ENCODE measurements around the gene VEZT.

The VEZT gene

DNA sequence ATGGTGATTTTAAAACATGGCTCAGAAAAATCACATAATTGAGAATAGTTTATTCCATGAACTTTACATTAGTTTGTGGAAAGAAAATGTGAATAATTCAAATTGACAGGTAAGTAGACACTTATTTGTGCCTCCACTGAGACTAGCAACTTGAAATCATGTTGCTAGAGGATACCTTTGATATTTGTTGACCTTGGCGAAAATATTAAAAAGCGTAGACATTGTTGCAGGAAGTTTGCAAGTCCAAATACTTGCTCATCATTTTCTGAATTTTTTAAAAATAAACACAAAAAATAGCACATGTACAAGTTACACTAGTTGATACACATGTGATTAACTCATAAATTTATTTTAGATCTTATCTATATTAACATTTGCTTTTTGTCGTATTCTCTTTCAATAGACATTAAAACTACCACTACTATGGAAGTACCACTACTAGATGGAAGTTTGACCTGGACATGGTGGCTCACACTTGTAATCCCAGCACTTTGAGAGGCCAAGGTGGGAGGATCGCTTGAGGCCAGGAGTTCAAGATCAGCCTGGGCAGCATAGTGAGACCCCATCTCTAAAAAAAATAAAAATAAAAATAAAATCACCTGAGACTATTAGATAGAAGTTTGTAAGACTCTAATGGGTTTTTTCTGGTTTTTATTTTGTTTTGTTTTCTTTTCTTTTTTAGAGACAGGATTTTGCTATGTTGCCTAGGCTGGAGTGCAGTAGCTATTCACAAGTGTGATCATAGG is 24.3 kb downstream of the VEZT start:
- H3K4me2 ChIP-seq = no peak overlapping the region
- no peak overlapping the region for H2AFZ ChIP-seq (ENCODE audit: low read depth)
- TF ChIP-seq, protein P1, sequence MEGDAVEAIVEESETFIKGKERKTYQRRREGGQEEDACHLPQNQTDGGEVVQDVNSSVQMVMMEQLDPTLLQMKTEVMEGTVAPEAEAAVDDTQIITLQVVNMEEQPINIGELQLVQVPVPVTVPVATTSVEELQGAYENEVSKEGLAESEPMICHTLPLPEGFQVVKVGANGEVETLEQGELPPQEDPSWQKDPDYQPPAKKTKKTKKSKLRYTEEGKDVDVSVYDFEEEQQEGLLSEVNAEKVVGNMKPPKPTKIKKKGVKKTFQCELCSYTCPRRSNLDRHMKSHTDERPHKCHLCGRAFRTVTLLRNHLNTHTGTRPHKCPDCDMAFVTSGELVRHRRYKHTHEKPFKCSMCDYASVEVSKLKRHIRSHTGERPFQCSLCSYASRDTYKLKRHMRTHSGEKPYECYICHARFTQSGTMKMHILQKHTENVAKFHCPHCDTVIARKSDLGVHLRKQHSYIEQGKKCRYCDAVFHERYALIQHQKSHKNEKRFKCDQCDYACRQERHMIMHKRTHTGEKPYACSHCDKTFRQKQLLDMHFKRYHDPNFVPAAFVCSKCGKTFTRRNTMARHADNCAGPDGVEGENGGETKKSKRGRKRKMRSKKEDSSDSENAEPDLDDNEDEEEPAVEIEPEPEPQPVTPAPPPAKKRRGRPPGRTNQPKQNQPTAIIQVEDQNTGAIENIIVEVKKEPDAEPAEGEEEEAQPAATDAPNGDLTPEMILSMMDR (conservative IDR thresholded peaks at IDR 0.05; ENCODE audit: low read depth, low read length) = no peak
- H3K27me3 ChIP-seq (ENCODE audit: insufficient read depth, low read depth) = no peaks in the 10 kb centered on the region
- no peak overlapping the region for H3K9ac ChIP-seq
- peaks cover 3% of the 10 kb centered on the region; the same call in 1 of the 2 replicates for H3K36me3 ChIP-seq (ENCODE audit: insufficient read depth)
- H3K79me2 ChIP-seq (ENCODE audit: insufficient read depth, low read depth) = peaks cover 17% of the 10 kb centered on the region; the same call in 1 of the 2 replicates
- H3K4me1 ChIP-seq (ENCODE audit: low read depth, poor library complexity, severe bottlenecking) = peaks cover 14% of the 10 kb centered on the region
- H3K4me3 ChIP-seq (IDR thresholded peaks at IDR 0.05; ENCODE audit: insufficient read depth, low read depth, low read length) = no peak overlapping the region
- 0 out of 2 replicates have a peak, but pooled peaks cover 4% of the 10 kb centered on the region for H4K20me1 ChIP-seq (ENCODE audit: insufficient read depth)
- no peak overlapping the region for H3K27ac ChIP-seq

DNA sequence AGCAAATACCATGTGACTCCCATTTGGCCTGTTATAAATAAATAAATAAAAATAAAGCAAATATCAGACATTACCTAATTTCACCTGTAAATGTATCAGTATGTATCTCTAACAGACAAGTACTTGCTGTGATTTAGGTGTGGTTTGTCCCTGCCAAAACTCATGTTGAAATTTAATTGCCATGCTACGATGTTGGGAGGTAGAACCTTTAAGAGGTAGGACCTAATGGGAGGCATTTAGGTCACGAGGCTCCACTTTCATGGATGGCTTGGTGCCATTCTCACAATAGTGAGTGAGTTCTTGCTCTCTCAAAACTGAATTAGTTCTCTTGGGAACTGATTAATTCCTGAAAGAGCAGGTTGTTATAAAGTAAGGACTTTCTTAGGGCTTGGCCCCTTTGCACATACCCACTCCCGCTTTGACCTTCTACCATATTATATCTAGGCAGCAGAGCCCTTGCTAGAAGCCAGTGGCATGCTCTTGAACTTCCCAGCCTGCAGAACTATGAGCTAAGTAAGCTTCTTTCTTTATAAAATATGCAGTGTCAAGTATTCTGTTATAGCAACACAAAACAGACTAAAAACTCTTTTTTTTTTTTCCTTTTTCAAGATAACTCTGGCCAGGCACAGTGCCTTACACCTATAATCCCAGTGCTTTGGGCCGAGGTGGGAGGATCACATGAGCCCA is 26.0 kb downstream of the VEZT start:
- TF ChIP-seq, protein P1 (conservative IDR thresholded peaks at IDR 0.05; ENCODE audit: low read depth, low read length) = no peak
- no peak overlapping the region for H3K4me2 ChIP-seq
- H3K4me1 ChIP-seq (ENCODE audit: low read depth, poor library complexity, severe bottlenecking) = peaks cover 14% of the 10 kb centered on the region
- H3K27ac ChIP-seq = no peak overlapping the region
- peaks cover 3% of the 10 kb centered on the region; the same call in 1 of the 2 replicates for H3K36me3 ChIP-seq (ENCODE audit: insufficient read depth)
- H4K20me1 ChIP-seq (ENCODE audit: insufficient read depth) = no peaks in the 10 kb centered on the region
- peaks cover 17% of the 10 kb centered on the region; the same call in 1 of the 2 replicates for H3K79me2 ChIP-seq (ENCODE audit: insufficient read depth, low read depth)
- no peaks in the 10 kb centered on the region for H3K27me3 ChIP-seq (ENCODE audit: insufficient read depth, low read depth)
- H3K4me3 ChIP-seq (IDR thresholded peaks at IDR 0.05; ENCODE audit: insufficient read depth, low read depth, low read length) = no peak overlapping the region
- H2AFZ ChIP-seq (ENCODE audit: low read depth) = no peak overlapping the region
- no peak overlapping the region for H3K9ac ChIP-seq

DNA sequence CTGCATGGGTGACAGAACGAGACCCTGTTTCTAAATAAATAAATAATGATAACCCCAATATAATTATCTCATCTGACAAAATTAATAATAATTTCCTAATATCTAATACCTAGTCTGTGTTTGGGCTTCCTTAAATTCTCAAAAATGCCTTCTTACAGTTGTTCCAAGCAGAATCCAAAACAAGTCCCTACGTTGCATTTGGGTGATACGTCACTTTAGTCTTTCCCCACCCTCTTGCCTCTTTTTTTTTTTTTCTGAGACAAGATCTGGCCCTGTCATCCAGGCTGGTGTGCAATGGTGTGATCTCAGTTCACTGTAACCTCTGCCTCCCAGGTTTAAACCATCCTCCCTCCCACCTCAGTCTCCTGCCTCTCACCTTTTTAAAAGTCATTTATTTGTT is 26.7 kb downstream of the VEZT start:
- H4K20me1 ChIP-seq (ENCODE audit: insufficient read depth) = no peaks in the 10 kb centered on the region
- TF ChIP-seq, protein P1 (conservative IDR thresholded peaks at IDR 0.05; ENCODE audit: low read depth, low read length) = no peak
- no peak overlapping the region for H3K27ac ChIP-seq

DNA sequence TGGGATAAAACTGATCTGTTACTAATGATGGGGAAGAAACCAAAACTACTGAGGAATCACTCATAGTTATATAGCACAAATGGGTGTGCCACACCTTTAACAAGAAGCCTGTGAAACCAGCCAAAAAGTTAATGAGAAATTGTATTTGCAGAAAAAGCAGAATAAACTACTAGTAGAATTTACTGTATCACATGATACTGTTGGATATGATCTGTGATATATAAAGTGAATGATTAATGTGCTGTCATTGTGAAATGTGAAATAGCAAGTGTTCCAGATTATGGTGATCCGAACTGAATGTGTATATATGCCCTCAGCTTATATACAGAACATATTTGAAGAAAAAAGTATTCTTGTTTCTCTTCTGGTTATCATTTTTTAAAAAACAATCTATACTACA is 30.5 kb downstream of the VEZT start:
- Histone ChIP-seq H4K20me1 (ENCODE audit: insufficient read depth) (no peaks in the 10 kb centered on the region), H3K36me3 (ENCODE audit: insufficient read depth) (no peaks in the 10 kb centered on the region), H3K79me2 (ENCODE audit: insufficient read depth, low read depth) (peaks cover 5% of the 10 kb centered on the region; the same call in 1 of the 2 replicates), H3K9ac (no peak overlapping the region), H3K27me3 (ENCODE audit: insufficient read depth, low read depth) (no peaks in the 10 kb centered on the region), H2AFZ (ENCODE audit: low read depth) (no peak overlapping the region), H3K4me3 (IDR thresholded peaks at IDR 0.05; ENCODE audit: insufficient read depth, low read depth, low read length) (no peak overlapping the region), H3K27ac (no peak overlapping the region), H3K4me2 (no peak overlapping the region), H3K4me1 (ENCODE audit: low read depth, poor library complexity, severe bottlenecking) (peaks cover 21% of the 10 kb centered on the region)
- TF ChIP-seq, protein P1 (conservative IDR thresholded peaks at IDR 0.05; ENCODE audit: low read depth, low read length) = no peak

More for the DNA sequence above, 26.7 kb downstream of the VEZT start:
- H3K36me3 ChIP-seq (ENCODE audit: insufficient read depth) = peaks cover 3% of the 10 kb centered on the region; the same call in 1 of the 2 replicates
- no peak overlapping the region for H2AFZ ChIP-seq (ENCODE audit: low read depth)
- H3K4me1 ChIP-seq (ENCODE audit: low read depth, poor library complexity, severe bottlenecking) = peaks cover 14% of the 10 kb centered on the region
- H3K9ac ChIP-seq = no peak overlapping the region
- no peaks in the 10 kb centered on the region for H3K27me3 ChIP-seq (ENCODE audit: insufficient read depth, low read depth)
- no peak overlapping the region for H3K4me3 ChIP-seq (IDR thresholded peaks at IDR 0.05; ENCODE audit: insufficient read depth, low read depth, low read length)
- H3K79me2 ChIP-seq (ENCODE audit: insufficient read depth, low read depth) = peaks cover 10% of the 10 kb centered on the region; the same call in 1 of the 2 replicates
- H3K4me2 ChIP-seq = no peak overlapping the region
